Skin of body (tissue), 2 donors: Measurements from ENCODE around the gene PROS1. TPM values are rescaled to one million over a fixed set of nuclear protein-coding genes. Genes with fewer than 3 reads are reported as not detected.
"Not testable (repeated sequence)": the region's sequence is repeated elsewhere in the genome, so short reads cannot be mapped to it uniquely, and the experiment has no call there.

ENCODE experiments used
- DNase-seq: peaks from one replicate; lab custom pipeline; 2025; lab: John Stamatoyannopoulos, UW
- total RNA-seq: library from RNA; depleted of rRNA; stranded (reverse); fragments of >200 nt; gene quantifications from one replicate; pipeline ENCODE4 v1.2.3, GENCODE V29; 2014

PROS1 gene
- total RNA-seq, 1 donor from 2014 or later, result 27.0 TPM

GRCh38 chr3:93969997-93970396, 3.7 kb downstream of the PROS1 start:
- DNase-seq, result no peak

- no peak for DNase-seq
Measured at GRCh38 chr3:93969443-93969842, 4.3 kb downstream of the PROS1 start.

GRCh38 chr3:93965106-93965505, 8.6 kb downstream of the PROS1 start:
- DNase-seq, result not testable (repeated sequence)

- DNase-seq, result no peak
Measured at GRCh38 chr3:93962798-93963197, 10.9 kb downstream of the PROS1 start.

- DNase-seq, result no peak
Measured at GRCh38 chr3:93961489-93961888, 12.2 kb downstream of the PROS1 start.

GRCh38 chr3:93961026-93961425, 12.7 kb downstream of the PROS1 start:
- DNase-seq, result no peak

GRCh38 chr3:93949958-93950357, 23.7 kb downstream of the PROS1 start:
- not testable (repeated sequence) for DNase-seq

- DNase-seq, result not testable (repeated sequence)
Measured at GRCh38 chr3:93937485-93937884, 36.2 kb downstream of the PROS1 start.

GRCh38 chr3:93936549-93936948, 37.1 kb downstream of the PROS1 start:
- no peak for DNase-seq

- no peak for DNase-seq
Measured at GRCh38 chr3:93934366-93935046, 39.2 kb downstream of the PROS1 start.

GRCh38 chr3:93931597-93932229, 42.0 kb downstream of the PROS1 start:
- DNase-seq, result no peak

GRCh38 chr3:93930041-93930440, 43.7 kb downstream of the PROS1 start:
- DNase-seq, result no peak

- no peak for DNase-seq
Measured at GRCh38 chr3:93926789-93927188, 46.9 kb downstream of the PROS1 start.

- no peak for DNase-seq
Measured at GRCh38 chr3:93924491-93924890, 49.2 kb downstream of the PROS1 start.

- DNase-seq, result no peak
Measured at GRCh38 chr3:93923006-93923405, 50.7 kb downstream of the PROS1 start.

GRCh38 chr3:93917546-93918029, 56.1 kb downstream of the PROS1 start:
- DNase-seq, result not testable (repeated sequence)

GRCh38 chr3:93913623-93914022, 60.1 kb downstream of the PROS1 start:
- not testable (repeated sequence) for DNase-seq

GRCh38 chr3:93911206-93911605, 62.5 kb downstream of the PROS1 start:
- no peak for DNase-seq

- DNase-seq, result no peak
Measured at GRCh38 chr3:93910097-93910496, 63.6 kb downstream of the PROS1 start.

GRCh38 chr3:93907132-93907531, 66.6 kb downstream of the PROS1 start:
- no peak for DNase-seq

GRCh38 chr3:93906245-93906644, 67.5 kb downstream of the PROS1 start:
- DNase-seq, result no peak

- DNase-seq, result no peak
Measured at GRCh38 chr3:93904568-93904967, 69.1 kb downstream of the PROS1 start.
